Astrocyte of the spinal cord (primary cell): ENCODE data around the gene OSBPL10.

Source experiments
- DNase-seq: peaks from one replicate; pipeline ENCODE4 v3.0.0; 2011; ENCODE audit warnings: low read depth, low spot score
- H3K4me3 ChIP-seq: 2 replicates; pipeline ENCODE4 v1.5.1; 2011; ENCODE audit warnings: low read depth, mild to moderate bottlenecking, low read length, moderate library complexity
- in situ Hi-C: cut with HindIII; loops from 2 replicates; pipeline ENCODE4 v1.10.0; 2017; ENCODE audit warnings: low sequenced_read_pairs
- TF ChIP-seq, protein P1 (sequence below): IDR thresholded peaks from 2 replicates; pipeline ENCODE4 v1.5.1; 2012; ENCODE audit warnings: low read depth, mild to moderate bottlenecking, low read length, inconsistent platforms

Gene OSBPL10

GRCh38 chr3:31943041-31943440 lies 38.0 kb downstream of the OSBPL10 start:
- no peak for DNase-seq
- H3K4me3 ChIP-seq = no peak overlapping the region
- in situ Hi-C loops = no loop called here
- TF ChIP-seq, protein P1, sequence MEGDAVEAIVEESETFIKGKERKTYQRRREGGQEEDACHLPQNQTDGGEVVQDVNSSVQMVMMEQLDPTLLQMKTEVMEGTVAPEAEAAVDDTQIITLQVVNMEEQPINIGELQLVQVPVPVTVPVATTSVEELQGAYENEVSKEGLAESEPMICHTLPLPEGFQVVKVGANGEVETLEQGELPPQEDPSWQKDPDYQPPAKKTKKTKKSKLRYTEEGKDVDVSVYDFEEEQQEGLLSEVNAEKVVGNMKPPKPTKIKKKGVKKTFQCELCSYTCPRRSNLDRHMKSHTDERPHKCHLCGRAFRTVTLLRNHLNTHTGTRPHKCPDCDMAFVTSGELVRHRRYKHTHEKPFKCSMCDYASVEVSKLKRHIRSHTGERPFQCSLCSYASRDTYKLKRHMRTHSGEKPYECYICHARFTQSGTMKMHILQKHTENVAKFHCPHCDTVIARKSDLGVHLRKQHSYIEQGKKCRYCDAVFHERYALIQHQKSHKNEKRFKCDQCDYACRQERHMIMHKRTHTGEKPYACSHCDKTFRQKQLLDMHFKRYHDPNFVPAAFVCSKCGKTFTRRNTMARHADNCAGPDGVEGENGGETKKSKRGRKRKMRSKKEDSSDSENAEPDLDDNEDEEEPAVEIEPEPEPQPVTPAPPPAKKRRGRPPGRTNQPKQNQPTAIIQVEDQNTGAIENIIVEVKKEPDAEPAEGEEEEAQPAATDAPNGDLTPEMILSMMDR = no peak

- TF ChIP-seq, protein P1 = no peak
- in situ Hi-C loops = no loop called here
- no peak for DNase-seq
- no peak overlapping the region for H3K4me3 ChIP-seq
Observed at GRCh38 chr3:31942446-31942845, 38.6 kb downstream of the OSBPL10 start.

DNA sequence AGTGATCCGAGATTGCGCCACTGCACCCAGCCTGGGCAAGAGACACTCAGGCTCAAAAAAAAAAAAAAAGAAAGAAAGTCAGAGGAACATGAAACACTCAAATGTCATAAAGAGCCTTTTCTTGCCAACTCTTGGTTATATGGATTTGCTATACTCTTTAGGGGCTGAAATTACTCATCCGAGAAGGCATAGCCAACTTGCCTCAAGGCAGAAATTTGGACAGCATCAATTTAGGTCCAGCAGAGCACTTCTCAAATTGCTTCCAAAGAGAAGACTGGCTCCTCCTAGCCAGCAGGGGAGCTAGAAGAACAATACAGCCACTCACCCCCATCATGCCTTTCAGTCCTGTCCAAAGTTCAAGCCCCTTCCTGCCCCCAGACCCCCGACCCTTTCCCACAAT lies 43.8 kb downstream of the OSBPL10 start:
- TF ChIP-seq, protein P1 = no peak
- in situ Hi-C loops = no loop called here
- DNase-seq = no peak
- no peak overlapping the region for H3K4me3 ChIP-seq

DNA sequence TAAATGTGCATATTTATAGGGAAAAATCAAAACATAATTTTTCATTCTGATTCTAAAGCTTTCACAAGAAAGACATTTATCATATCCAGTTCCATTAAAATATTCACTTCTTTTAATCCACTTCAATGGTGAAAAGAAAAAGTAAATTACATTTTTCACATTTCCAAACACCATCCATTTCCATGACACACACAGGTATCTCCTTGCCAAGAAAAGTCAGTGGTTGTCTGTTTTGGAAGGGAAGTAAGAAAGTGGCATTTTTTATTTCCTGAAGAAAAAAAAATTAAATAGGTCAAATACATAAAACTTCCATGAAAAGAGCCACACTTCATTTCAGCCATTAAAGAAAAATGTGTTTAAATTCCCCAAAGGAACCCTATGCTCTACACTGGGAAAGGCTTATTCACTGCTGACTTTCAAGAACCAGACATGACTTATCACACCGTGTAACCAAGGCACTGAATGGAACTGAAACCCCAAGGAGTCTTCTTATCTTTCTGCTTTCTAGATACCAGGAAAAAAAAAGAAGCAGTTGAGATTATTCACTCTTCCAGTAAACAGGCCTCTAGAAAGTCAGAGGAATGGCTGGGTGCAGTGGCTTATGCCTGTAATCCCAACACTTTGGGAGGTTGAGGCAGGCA lies 44.5 kb downstream of the OSBPL10 start:
- peak; percentile 43 for DNase-seq
- TF ChIP-seq, protein P1 = no peak
- in situ Hi-C loops = no loop called here
- H3K4me3 ChIP-seq = no peak overlapping the region

DNA sequence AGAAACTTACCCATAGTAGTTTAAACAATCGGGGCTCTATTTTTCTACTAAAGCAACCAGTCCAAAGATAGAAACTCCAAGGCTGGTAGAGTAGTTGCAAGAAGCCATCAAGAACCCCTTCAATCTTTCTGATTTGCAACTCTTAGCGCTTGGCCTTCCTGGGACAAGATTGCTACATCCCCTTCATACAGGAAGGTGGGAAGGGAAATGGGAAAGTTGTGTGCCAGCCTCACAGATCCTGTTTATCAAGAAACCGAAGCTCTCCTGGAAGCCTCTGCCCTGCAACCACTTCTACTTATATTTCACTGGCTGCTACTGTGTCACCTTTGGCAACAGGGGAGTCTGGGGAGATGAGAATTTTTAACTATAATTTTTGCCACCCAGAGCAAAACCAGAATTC lies 46.2 kb downstream of the OSBPL10 start:
- in situ Hi-C loops = no loop called here
- DNase-seq = no peak
- TF ChIP-seq, protein P1 = no peak

DNA sequence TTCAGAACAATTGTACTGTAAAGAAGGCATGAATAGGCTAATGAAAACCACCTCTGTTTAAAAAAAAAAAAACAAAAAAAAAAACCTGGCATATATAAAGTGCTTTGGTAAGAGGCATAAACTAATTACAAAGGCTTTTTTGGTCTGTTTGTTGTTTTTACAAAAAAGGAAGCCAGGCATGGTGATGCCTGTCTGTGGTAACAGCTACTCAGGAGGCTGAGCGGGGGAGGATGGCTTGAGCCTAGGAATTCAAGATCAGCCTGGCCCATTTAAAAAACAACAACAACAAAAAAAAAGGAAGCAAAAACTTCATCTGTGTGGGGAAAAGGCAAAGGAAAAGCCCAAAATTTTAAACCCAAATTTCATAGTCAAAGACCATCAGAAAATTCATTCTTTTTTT lies 47.0 kb downstream of the OSBPL10 start:
- TF ChIP-seq, protein P1 = no peak
- DNase-seq = no peak
- no peak overlapping the region for H3K4me3 ChIP-seq
- in situ Hi-C loops = no loop called here

More for the DNA sequence above, 46.2 kb downstream of the OSBPL10 start:
- H3K4me3 ChIP-seq = no peak overlapping the region

- no peak for DNase-seq
- TF ChIP-seq, protein P1 = no peak
- H3K4me3 ChIP-seq = no peak overlapping the region
- in situ Hi-C loops = no loop called here
Observed at GRCh38 chr3:31932990-31933389, 48.1 kb downstream of the OSBPL10 start.
